ENCODE measurements around the gene FAAP24.
"Not testable (repeated sequence)": the region's sequence is repeated elsewhere in the genome, so short reads cannot be mapped to it uniquely, and the experiment has no call there.

The FAAP24 gene

GRCh38 chr19:32998722-32999121, 26.7 kb downstream of the FAAP24 start:
- DNase-seq (ENCODE audit: low read depth in 2 of 2), result no peak

DNA sequence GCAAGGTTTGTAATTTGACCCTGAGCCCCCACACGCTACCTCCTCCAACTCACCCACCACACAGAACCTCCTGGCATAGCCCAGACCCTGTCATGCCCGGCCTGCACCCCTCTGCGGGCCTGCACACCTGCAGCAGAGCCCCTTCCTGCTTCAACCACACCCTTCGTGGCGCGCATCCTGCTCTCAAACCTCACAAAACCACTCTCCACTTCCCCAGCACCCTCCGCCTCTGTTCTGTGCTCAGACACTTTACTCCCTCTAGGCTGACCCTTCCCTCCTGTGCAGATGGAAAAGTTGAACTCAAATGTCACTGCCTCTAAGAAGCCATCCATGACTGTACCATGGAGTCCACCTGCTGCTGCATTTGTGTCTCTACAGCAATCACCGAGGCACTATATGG, 28.5 kb downstream of the FAAP24 start:
- DNase-seq (ENCODE audit: low read depth in 2 of 2), result no peak

DNA sequence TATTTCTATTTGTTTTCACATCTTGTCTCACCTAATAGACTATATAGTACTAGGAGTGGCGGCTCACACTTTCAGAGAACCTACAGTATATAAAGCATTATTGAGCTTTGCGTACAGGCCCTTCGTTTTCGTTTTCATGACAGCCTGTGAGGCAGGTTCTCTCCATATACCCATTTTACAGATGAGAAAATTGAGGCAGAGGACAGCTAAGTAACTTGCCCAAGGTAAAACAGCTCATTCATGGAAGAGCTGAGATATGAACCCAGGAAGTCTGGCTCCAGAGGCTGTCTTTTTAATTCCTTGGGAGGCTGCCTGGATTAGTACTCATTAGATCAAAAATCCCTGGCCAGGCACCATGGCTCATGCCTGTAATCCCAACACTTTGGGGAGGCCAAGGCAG, 28.9 kb downstream of the FAAP24 start:
- DNase-seq (ENCODE audit: low read depth in 2 of 2), result no peak

GRCh38 chr19:33002126-33002865, 30.3 kb downstream of the FAAP24 start:
- DNase-seq (ENCODE audit: low read depth in 2 of 2), result not testable (repeated sequence)

DNA sequence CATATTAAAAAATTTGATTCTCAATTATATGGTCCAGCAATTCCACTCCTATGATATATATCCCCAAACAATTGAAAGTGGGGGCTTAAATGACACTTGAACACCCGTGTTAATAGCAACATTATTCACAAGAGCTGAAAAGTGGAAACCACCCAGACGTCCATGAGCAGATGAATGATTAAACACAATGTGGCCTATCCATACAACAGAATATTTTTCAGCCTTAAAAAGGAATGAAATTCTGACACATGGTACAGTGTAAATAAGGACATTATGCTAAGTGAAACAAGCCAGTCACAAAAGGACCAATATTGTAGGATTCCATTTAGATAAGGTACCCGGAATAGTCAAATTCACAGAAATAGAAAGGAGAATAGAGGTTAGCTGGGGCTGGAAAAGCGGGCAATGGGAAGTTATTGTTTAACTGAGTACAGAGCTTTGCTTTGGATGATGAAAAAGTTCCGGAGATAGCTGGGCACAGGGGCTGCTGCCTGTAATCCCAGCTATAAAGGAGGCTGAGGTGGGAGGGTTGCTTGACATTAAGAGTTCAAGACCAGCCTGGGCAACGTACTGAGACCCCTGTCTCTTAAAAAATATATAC, 31.5 kb downstream of the FAAP24 start:
- DNase-seq (ENCODE audit: low read depth in 2 of 2), result not testable (repeated sequence)

GRCh38 chr19:33005440-33005839, 33.4 kb downstream of the FAAP24 start:
- no peak for DNase-seq (ENCODE audit: low read depth in 2 of 2)

- DNase-seq (ENCODE audit: low read depth in 2 of 2), result no peak
Measured at GRCh38 chr19:33008738-33009137, 36.7 kb downstream of the FAAP24 start.

GRCh38 chr19:33010891-33011290, 38.8 kb downstream of the FAAP24 start:
- not testable (repeated sequence) for DNase-seq (ENCODE audit: low read depth in 2 of 2)

- no peak for DNase-seq (ENCODE audit: low read depth in 2 of 2)
Measured at GRCh38 chr19:33022472-33023116, 50.6 kb downstream of the FAAP24 start.

DNA sequence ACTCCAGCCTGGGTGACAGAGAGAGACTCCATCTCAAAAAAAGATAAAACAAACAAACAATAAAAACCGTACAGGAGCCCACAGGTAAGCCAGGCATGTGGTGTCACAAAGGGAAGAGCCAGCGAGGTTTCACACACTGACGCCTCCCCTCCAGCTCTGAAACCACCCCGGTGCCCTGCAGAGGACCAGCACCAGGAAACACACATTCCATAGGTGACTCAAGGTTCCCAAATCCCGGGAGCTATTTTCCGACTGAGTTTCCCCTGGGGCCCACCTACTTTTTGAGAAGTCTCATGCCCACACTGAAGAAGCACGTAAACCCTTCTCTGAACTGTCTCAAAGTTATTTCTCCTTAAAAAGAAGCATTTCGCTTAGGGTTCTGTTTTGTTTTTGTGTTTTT, 52.4 kb downstream of the FAAP24 start:
- DNase-seq (ENCODE audit: low read depth in 2 of 2), result no peak

GRCh38 chr19:33025468-33026238, 53.6 kb downstream of the FAAP24 start:
- DNase-seq (ENCODE audit: low read depth in 2 of 2), result not testable (repeated sequence)

GRCh38 chr19:33026602-33027001, 54.6 kb downstream of the FAAP24 start:
- not testable (repeated sequence) for DNase-seq (ENCODE audit: low read depth in 2 of 2)

All from fibroblast of skin of left quadriceps (primary cell).